ENCODE data around the gene ALS2CL.

The ALS2CL gene

DNA sequence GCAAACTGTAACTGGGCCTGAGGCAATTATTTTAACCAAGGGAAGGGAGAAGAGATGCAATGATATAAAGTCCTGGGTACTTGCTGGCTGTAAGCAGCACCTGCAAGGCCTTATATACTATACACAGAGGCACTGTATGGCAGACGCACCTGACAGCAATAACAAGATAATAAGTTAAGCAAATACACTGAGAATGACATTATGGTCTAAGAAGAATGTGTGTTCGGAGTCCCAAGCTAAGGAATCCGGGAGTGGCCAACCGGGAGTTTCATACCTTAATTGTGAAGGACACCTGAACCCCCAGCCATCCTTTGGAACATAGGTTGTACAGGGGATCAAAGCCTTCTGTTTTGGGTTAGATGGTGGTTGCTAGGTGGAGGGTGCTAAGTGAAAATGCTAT, 67.4 kb downstream of the ALS2CL start:
- H3K4me3 ChIP-seq (ENCODE audit: low read length) = no peak overlapping the region
- no peak for DNase-seq (ENCODE audit: low read depth)
- TF ChIP-seq, protein P1, sequence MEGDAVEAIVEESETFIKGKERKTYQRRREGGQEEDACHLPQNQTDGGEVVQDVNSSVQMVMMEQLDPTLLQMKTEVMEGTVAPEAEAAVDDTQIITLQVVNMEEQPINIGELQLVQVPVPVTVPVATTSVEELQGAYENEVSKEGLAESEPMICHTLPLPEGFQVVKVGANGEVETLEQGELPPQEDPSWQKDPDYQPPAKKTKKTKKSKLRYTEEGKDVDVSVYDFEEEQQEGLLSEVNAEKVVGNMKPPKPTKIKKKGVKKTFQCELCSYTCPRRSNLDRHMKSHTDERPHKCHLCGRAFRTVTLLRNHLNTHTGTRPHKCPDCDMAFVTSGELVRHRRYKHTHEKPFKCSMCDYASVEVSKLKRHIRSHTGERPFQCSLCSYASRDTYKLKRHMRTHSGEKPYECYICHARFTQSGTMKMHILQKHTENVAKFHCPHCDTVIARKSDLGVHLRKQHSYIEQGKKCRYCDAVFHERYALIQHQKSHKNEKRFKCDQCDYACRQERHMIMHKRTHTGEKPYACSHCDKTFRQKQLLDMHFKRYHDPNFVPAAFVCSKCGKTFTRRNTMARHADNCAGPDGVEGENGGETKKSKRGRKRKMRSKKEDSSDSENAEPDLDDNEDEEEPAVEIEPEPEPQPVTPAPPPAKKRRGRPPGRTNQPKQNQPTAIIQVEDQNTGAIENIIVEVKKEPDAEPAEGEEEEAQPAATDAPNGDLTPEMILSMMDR (conservative IDR thresholded peaks at IDR 0.05; ENCODE audit: low read depth, low read length) = no peak

DNA sequence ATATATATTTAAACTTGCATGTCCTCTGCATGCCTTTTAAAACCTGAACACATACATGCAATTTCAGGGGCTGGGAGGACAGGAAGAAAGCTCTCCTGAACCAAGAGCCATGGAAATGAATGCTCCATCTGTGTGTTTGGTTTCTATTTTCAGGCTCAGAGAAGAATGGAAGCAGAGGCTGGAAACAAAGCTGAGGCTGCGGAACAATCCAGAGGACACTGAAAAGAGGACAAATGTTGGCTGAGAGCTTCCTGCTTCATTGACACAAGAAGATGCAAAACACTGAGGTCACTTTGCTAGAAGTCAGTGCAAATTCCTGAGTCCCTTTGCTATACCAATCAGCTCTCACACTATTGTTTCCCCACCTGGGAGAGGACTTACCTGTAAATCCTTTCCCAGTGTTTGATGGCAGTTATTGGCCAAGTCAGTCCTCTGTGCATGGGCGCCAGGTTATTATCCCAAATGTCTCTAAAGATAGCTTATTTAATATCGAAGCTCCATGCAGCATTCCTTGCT, 68.4 kb downstream of the ALS2CL start:
- no peak for DNase-seq (ENCODE audit: low read depth)
- no peak overlapping the region for H3K4me3 ChIP-seq (ENCODE audit: low read length)
- TF ChIP-seq, protein P1 (conservative IDR thresholded peaks at IDR 0.05; ENCODE audit: low read depth, low read length) = no peak

DNA sequence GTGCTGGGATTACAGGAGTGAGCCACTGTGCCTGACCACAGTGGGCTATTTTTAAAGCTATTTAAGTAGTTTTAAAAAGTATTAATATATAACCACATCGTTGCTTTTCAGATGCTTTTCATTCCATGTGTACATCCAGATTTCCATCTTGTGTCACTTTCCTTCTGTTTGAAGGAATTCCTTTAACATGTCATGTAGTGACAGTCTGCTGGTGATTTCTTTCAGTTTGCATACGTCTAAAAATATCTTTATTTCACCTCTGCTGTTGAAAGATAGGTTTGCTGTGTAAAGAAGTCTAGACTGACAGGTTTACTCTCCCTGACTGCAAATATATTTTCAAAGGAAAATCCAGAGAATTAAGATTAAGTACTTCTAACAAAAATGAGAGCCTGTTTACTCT, 68.9 kb downstream of the ALS2CL start:
- TF ChIP-seq, protein P1 (conservative IDR thresholded peaks at IDR 0.05; ENCODE audit: low read depth, low read length) = no peak
- no peak overlapping the region for H3K4me3 ChIP-seq (ENCODE audit: low read length)
- DNase-seq (ENCODE audit: low read depth) = no peak

DNA sequence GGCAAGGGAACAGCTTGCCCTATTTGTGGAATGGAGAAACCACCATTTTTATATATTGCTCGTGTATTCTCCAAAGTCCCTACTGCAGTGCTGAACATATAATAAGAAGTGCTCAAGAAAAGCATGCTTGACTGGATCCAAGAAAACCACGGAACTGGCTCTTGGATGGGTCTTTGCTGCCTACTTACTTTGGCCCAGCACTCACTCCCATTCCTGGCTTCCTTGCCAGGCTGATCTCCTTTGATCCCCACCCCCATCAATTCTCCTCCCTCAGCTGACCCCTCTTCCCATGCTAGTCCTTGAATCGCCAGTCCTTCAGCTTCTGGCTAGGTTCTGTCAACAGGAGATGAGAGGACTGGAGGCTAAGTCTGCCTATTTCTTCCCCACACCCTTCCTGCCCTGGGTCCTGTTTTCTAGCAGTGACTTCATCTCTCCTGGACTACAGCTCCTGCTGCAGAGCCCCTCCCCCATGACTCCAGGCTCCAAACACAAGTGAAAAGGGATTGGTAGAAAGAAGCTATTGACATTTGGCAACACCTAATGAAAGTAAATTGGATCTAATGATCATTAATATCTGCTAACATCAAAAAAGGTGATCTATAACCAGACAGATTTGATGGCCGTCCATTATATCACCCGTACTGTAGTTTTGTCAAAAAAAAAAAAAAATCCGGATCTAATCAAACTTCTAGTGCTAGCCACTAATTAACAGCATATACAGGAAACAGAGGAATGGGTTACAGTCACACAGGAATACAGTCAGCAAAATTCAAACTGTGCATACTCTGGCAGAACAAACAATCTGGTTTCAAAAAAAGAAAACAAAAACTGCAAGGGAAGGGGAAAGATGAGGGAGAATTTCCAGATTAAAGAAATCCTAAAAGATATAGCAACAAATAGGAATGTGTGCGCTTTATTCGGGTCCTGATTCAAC, 73.4 kb downstream of the ALS2CL start:
- no peak for DNase-seq (ENCODE audit: low read depth)
- H3K4me3 ChIP-seq (ENCODE audit: low read length) = no peak overlapping the region
- TF ChIP-seq, protein P1 (conservative IDR thresholded peaks at IDR 0.05; ENCODE audit: low read depth, low read length) = no peak
